GM18498 (cell line): Measurements from ENCODE around the gene C16orf54.
"Not testable (repeated sequence)": the region's sequence is repeated elsewhere in the genome, so short reads cannot be mapped to it uniquely, and the experiment has no call there.

Source experiments
- ATAC-seq: cut with Tn5 transposase; IDR thresholded peaks from one replicate; pipeline ENCODE4 v1.9.1; 2021; ENCODE audit warnings: mild to moderate bottlenecking, moderate library complexity; ENCODE audit not compliant: unreplicated experiment

C16orf54 gene

DNA sequence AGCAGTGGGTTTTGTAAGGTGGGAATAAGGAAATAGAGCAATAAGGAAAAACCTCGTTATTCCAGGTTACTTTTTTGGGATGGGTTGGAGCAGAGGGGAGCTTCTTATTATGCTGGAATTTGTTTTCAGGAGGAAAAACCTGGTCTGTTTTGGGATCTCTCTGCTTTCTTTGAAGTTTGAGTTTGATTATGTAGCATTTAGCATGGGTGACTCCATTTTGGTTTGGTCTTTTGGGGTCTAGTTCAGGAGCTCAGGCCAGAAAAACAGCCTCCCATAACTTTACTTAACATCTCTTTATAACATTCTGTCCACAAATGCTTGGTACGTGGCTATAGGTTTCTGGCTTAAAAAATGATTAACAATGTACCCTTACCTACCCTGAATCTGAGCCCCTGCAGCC is 23.7 kb upstream of the C16orf54 start:
- no peak for ATAC-seq

DNA sequence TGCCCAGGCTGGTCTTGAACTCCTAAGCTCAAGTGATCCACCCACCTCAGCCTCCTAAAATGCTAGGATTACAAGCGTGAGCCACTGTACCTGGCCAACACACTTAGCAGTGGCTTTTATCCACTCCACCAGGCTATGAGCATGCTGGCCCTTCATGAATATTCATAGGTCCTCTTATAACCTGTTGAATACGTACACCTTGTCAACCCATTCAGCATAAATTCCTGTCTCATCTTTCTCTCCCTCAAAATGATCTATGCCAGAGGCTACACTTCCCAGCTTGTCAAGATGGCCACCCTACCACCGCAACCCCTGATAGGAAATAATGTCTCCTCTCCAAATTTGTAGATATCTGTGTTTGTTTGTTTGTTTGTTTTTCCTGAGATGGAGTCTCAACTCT is 21.3 kb upstream of the C16orf54 start:
- ATAC-seq = no peak

DNA sequence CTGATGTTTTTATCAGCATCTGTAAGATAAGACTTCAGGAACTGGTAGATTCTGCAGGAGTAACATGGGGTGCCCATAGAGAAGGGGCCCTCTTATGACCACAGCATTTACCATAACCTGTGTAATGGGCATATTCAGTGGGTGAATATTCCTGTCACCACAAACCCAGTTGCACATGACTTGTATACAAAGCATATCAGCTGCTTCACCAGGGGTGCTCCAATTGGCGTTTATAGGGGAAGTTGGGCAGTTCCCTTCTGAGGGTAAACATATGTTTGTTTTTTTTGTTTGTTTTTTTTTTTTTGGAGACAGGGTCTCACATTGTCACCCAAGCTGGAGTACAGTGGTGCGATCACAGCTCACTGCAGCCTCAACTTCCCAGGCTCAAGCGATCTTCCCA is 20.8 kb upstream of the C16orf54 start:
- ATAC-seq = no peak

DNA sequence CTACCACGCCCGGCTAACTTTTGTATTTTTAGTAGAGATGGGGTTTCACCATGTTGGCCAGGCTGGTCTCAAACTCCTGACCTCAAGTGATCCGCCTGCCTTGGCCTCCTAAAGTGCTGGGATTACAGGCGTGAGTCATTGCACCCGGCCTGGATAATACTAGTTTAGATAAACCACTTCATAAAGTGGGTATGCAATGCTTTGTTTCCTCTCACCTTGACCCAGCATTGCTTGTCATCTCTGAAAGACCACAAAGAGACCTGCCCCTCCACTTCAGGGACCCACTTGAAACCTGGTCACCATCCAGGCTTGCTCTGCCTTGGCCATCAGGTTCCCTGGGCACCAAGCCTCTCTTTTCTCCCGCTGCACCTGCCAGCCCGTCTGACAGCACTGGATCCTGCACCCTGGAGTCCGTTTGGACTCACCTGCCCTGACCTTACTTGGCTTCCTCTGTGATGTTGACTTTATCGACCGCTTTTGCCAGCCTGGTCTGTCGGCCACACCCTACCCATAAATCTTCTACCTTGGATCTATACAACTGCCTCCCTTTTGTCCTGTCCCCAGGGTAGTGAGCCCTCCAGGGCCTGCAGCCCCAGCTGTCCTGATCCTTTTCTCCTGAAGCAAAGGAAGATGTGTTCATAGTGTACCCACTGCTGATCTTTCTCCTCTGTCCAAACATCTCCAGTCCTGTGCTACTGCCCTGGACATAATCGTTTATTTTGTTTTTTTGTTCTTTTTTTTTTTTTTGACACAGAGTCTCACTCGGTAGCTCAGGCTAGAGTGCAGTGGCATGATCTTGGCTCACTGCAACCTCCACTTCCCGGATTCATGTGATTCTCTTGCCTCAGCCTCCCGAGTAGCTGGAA is 19.6 kb upstream of the C16orf54 start:
- no peak for ATAC-seq

DNA sequence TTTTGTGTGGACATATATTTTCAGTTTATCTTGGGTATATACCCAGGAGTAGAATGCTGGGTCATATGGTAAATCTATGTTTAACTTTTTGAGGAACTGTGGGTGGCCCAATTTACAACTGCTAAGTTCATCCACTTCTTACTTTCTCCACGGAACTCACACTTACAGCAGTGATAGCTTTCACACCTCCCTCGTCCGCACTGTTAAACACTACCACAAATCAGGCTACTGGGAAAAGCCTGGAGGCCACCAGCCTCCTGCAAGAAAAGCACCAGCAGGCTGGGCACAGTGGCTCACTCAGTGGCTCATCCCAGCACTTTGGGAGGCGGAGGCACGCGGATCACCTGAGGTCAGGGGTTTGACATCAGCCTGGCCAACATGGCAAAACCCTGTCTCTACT is 17.5 kb upstream of the C16orf54 start:
- no peak for ATAC-seq

DNA sequence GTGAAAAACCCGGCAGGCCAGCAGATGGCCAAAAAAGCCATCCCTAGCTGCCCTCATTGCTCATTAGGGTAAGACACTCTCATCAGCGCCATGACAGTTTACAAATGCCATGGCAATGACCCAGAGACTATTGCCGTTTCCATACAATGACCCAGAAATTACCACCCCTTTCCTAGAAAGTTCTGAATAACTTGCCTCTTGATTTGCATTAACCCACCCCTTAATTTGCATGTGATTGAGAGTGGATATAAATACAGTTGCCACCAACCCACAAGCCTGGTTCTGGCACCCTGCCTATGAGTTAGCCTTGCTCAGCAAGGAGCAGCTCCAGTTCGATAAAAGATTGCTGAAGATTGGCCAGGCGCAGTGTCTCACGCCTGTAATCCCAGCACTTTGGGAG is 16.1 kb upstream of the C16orf54 start:
- ATAC-seq = no peak

DNA sequence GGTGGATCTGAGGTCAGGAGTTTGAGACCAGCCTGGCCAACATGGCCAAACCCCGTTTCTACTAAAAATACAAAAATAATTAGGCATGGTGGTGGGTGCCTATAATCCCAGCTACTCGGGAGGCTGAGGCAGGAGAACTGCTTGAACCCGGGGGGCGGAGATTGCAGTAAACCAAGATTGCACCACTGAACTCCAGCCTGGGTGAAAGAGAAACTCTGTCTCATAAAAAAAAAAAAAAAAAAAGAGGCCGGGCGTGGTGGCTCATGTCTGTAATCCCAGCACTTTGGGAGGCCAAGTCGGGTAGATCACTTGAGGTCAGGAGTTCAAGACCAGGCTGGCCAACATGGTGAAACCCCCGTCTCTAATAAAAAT is 15.5 kb upstream of the C16orf54 start:
- ATAC-seq = not testable (repeated sequence)

DNA sequence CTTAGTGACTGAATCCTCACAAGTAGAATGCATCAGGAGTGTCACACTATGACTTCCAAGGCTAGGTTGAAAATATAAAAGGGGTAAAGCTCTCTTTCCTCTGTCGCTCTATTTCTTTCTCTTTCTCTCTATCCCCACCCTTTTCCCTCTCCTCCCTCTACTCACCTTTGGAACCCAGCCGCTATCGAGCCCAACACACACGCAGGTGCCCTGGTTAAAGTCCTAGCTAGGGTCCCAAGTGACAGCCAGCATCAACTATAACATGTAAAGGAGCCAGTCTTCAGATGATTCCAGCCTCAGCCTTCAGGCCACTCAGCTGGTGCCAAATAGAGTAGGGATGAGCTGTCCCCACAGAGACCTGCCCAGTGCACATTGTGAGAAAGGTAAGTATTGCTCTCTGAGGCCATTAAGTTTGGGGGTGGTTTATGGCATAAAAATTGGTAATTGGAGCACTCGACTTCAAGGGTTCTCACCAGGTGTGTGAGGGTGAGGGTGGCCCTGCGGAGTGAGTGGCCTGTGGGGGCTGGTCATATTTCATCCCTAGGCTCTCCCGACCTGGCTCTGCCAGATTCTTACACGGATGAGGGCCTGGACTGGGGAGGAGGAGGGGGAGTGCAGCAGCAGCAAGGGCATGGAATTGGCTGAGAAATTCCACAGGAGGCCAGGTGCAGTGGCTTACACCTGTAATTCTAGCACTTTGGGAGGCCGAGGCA is 14.9 kb upstream of the C16orf54 start:
- ATAC-seq = no peak

DNA sequence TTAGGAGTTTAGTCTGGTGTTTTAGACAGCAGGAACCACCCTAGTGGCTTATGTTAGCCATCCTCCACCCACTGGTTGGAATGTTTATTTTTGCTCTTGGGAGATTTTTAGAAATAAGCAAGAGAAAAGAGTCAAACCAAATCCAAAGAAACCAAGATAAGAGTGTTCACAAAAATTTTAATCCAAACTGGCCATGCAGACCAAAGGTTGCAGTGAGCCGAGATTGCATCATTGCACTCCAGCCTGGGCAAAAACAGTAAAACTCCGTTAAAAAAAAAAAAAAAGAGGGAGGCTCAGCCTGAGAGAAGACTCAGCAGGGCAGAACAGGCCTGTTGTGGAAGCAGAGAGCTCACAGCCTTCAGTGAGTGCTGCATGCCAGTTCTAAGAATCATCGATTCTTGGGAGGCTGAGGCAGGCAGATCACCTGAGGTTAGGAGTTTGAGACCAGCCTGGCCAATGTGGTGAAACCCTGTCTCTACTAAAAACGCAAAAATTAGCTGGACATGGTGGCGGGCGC is 12.2 kb upstream of the C16orf54 start:
- ATAC-seq = no peak

DNA sequence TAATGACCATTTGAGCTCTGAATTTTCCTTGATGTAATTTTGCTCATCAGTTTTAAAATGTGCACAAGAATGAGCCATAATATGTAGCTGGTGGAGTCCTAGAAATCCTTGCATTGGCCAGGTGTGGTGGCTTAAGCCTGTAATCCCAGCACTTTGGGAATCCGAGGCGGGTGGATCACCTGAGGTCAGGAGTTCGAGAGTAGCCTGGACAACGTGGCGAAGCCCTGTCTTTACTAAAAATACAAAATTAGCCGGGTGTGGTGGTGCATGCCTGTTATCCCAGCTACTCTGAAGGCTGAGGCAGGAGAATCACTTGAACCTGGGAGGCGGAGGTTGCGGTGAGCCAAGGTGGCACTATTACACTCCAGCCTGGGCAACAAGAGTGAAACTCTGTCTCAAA is 11.3 kb upstream of the C16orf54 start:
- ATAC-seq = not testable (repeated sequence)

DNA sequence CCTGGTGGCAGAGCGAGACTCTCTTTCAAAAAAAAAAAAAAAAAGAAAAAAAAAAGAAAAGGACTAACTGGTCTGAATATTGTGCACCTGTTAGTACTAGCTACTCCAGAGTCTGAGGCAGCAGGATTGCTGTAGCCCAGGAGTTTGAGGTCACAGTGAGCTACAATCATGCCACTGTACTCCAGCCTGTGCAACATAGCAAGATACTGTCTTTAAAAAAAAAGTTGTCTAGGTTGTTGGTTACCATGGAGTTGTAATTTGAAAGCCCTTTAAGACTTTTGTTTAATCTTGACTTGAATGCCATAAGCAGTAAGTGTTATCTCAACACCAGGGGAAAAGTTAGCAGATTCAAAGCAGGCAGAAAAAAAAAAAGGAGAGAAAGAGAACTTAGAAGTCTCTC is 10.9 kb upstream of the C16orf54 start:
- ATAC-seq = no peak

DNA sequence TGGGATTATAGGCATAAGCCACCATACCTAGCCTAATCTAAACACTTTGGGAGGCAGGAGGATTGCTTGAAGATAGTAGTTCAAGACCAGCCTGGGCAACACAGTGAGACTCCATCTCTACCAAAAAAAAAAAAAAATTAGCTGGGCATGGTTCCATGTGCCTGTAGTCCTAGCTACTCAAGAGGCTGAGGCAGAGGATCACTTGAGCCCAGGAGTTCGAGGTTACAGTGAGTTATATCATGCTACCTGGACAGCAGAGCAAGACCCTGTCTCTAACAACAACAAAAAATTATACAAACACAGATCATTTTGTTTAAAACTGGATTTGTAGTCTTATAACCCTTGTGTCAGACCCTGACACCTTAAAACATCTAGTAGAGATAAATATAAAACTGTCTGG is 7.7 kb upstream of the C16orf54 start:
- no peak for ATAC-seq

DNA sequence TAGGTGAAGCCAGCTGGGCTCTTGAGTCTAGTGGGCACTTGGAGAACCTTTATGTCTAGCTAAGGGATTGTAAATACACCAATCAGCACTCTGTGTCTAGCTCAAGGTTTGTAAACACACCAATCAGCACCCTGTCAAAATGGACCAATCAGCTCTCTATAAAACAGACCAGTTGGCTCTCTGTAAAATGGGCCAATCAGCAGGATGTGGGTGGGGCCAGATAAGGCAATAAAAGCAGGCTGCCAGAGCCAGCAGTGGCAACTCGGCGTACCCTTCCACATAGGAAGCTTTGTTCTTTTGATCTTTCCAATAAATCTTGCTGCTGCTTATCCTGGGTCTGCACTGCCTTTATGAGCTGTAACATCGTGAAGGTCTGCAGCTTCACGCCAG is 3.0 kb upstream of the C16orf54 start:
- not testable (repeated sequence) for ATAC-seq

DNA sequence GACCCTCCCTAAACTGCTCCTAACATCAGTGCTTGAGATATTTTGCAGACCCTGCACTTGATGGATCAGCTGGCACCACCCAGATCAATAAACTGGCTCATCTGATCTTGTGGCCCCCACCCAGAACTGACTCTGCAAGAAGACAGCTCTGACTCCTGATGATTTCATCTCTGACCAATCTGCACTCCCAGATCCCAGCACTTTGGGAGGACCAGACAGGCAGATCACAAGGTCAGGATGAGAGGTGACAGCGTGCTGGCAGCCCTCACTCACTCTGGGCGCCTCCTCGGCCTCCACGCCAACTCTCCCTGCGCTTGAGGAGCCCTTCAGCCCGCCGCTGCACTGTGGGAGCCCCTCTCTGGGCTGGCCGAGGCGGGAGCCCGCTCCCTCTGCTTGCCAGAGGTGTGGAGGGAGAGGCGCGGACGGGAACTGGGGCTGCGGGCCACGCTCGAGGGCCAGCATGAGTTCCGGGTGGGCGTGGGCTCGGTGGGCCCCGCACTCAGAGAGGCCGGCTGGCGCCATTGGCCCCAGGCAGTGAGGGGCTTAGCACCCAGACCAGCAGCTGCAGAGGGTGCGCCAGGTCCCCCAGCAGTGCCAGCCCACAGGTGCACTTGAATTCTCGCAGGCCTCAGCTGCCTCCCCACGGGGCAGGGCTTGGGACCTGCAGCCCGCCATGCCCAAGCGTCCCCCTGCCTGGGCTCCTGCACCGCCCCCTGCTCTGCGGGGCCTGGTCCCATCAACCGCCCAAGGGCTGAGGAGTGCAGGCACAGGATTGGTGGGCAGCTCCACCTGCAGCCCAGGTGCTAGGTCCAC is 2.4 kb upstream of the C16orf54 start:
- ATAC-seq = no peak

DNA sequence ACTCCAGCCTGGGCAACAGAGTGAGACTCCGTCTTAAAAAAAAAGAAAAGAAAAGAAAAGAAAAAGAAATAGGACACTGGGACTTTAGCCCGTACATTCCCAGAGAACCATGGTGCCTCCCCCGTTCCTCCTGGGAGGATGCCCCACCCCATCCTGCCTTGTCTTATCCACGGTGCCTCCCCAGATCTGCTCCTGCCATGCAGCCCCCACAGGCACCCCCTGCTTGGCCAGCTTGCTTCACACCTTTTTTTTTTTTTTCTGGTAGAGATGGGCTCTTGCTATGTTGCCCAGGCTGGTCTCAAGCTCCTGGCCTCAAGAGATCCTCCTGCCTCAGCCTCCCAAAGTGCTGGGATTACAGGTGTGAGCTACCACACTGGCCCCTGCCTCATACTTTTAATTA is 728 bp upstream of the C16orf54 start:
- not testable (repeated sequence) for ATAC-seq

DNA sequence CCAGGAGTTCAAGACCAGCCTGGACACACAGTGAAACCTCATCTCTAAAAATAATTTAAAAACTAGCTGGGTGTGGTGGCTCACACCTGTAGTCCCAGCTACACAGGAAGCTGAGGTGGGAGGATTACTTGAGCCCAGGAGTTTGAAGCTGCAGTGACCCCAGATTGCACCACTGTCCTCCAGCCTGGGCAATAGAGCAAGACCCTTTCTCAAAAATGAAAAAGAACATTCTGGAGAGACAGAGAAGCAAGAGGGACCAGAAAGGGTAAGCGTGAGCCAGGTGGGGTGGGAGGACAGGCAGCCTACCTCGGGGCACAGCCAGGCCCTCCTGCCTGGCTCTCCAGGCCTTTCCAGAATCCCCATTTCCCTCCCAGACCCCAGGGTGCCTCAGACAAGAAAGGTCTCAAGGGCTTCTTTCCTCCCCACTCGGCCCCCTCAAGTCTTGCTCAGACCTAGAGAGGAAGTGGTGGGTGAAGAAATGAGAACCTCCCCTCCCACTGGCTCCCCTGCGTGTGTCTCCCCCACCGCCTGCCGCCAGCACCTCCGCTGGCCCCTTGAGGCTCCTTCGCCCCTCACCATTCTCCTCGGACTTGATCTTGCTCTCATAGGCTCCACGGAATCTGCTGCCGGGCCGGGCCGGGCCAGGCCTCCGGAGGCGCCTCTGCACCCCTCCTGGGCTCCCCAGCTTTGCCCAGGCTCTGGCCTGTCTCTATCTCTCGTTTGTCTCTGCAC is 503 bp downstream of the C16orf54 start:
- ATAC-seq = peak; percentile 48

DNA sequence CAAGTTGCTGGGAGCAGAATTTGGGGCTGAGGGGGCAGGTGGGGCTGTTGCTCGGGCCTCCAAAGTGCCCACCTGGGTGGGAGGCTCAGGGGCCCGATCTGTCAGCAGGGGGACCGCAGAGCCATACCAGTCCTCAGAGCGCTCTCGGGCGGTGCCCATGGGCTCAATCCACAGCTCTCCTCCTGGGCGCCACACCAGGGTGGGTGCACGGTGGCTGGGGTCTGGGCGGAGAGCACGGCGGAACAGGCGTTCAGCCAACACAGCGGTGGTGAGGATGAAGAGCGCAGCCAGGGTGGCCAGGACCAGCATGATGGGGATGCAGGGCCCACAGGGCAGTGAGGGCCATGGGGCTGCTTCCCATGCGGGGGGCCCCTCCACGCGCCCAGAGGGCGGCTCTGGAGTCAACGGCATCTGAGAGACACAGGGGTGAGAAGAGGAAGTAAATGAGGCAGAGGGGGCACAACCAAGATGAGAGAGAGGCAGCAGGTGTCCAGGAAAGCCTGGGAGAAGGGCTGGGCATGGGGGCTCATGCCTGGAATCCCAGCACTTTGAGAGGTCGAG is 1.2 kb downstream of the C16orf54 start:
- ATAC-seq = no peak

DNA sequence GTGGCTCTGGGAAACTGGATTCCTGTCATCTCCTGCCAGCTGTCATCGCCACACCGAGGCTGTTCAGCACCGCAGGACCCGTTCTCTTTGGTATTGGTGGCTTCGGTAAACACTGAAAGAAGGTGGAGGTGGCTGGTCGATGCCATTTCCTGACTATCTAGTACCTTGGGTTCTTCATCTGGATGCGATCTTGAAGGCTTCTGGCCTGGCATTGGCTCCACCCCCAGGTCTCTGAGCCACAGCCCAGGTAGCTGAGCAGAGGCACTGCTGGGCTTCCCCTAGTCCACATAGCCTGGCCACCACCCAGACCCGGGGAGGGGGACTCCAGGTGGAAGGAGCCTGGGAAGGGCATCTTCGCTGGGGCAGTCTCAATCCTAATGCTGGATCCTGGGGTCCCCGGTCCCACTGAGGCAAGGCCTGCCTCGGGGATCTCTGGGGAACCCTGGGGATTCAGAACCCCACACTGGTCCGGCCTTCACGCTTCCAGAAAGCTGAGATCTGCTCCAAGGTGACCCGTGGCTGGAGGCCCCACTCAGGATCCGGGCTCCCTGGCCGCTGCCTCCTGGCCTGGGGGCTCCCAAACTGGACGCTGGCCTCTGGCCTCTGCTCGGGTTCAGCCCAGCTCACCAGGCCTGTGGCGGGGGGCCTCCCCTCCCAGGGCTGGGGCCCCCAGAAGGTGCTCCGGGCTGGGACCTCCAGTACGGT is 1.8 kb downstream of the C16orf54 start:
- no peak for ATAC-seq

DNA sequence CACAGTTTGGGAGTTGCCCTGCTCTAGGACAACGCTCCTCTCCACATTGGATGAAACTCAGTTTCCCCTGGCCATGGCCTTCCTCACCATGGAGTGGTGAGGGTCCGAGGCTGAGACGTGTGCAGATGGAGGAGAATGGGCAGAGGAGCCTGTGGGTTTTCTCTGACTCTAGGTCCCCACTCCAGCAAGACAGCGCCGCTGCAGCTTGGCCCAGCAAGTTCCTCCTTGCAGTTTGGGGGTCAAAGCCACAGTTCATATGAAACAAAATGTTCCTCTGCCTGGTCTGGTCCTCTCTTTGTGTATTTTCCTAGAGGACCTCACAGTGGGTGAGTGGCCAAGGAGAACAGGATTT is 2.3 kb downstream of the C16orf54 start:
- ATAC-seq = no peak
